IMR-90 (cell line): ENCODE results near the gene TCF7L1. TPM values are rescaled to one million over a fixed set of nuclear protein-coding genes. Genes with fewer than 3 reads are reported as not detected.
"Not testable (repeated sequence)": the region's sequence is repeated elsewhere in the genome, so short reads cannot be mapped to it uniquely, and the experiment has no call there.

ENCODE experiments used
- ATAC-seq: fragments of 200-7000 bp; cut with Tn5 transposase; 2 replicates; pipeline ENCODE4 v1.9.1; 2020; ENCODE audit warnings: low read depth, mild to moderate bottlenecking, moderate library complexity
- BruUV-seq: library from RNA; stranded (reverse); fragments of 400-500 nt; replicated peaks from 2 replicates; lab custom pipeline; 2021; lab: Mats Ljungman, UMichigan
- CTCF ChIA-PET: fragments of 300-600 bp; formaldehyde crosslinking; extraction: SDS; loops from one replicate; lab custom pipeline; 2021; ENCODE audit warnings: antibody characterized with exemption; lab: Yijun Ruan, JAX
- POLR2A ChIA-PET: fragments of 300-600 bp; sonication (Branson Sonifier 250); formaldehyde crosslinking; loops from one replicate; lab custom pipeline; 2022; ENCODE audit warnings: antibody characterized with exemption; ENCODE audit not compliant: unreplicated experiment; lab: Charles Lee
- DNase-seq: peaks from one replicate; pipeline ENCODE4 v3.0.0; 2013
- H2AFZ ChIP-seq: replicated peaks from 2 replicates; pipeline ENCODE3; 2013; ENCODE audit warnings: low read length, mild to moderate bottlenecking; ENCODE audit not compliant: poor library complexity
- H2AK5ac ChIP-seq: 2 replicates; pipeline ENCODE4 v1.6.1; 2013; ENCODE audit warnings: low read depth, low read length, inconsistent platforms
- H2AK9ac ChIP-seq: replicated peaks from 2 replicates; pipeline ENCODE3; 2013; ENCODE audit warnings: mild to moderate bottlenecking, low read depth, low read length, moderate library complexity; ENCODE audit not compliant: poor library complexity
- H2BK120ac ChIP-seq: 2 replicates; pipeline ENCODE4 v1.6.1; 2013; ENCODE audit warnings: low read depth, low read length, inconsistent platforms
- H2BK15ac ChIP-seq: 3 replicates; pipeline ENCODE4 v1.6.1; 2013; ENCODE audit warnings: low read depth, low read length, inconsistent platforms
- H2BK20ac ChIP-seq: 2 replicates; pipeline ENCODE4 v1.6.1; 2013; ENCODE audit warnings: low read depth, mild to moderate bottlenecking, inconsistent platforms, low read length, moderate library complexity
- H2BK5ac ChIP-seq: 2 replicates; pipeline ENCODE4 v1.6.1; 2013; ENCODE audit warnings: mild to moderate bottlenecking, low read depth, low read length, inconsistent platforms; ENCODE audit not compliant: poor library complexity, severe bottlenecking
- H3K14ac ChIP-seq: replicated peaks from 2 replicates; pipeline ENCODE4 v1.6.1; 2013; ENCODE audit warnings: low read depth, low read length, inconsistent platforms
- H3K18ac ChIP-seq: 2 replicates; pipeline ENCODE4 v1.6.1; 2013; ENCODE audit warnings: low read depth, low read length, control low read depth
- H3K23ac ChIP-seq: 2 replicates; pipeline ENCODE4 v1.6.1; 2013; ENCODE audit warnings: low read depth, low read length, inconsistent platforms
- H3K27ac ChIP-seq: 2 replicates; pipeline ENCODE4 v1.5.1; 2013; ENCODE audit warnings: mild to moderate bottlenecking, control low read depth, low read length; ENCODE audit not compliant: insufficient read depth
- H3K27me3 ChIP-seq: 2 replicates; pipeline ENCODE4 v1.6.1; 2013; ENCODE audit warnings: low read length; ENCODE audit not compliant: control insufficient read depth, insufficient read depth
- H3K36me3 ChIP-seq: 2 replicates; pipeline ENCODE4 v1.6.1; 2013; ENCODE audit warnings: low read length, mixed read lengths; ENCODE audit not compliant: control insufficient read depth, insufficient read depth
- H3K4ac ChIP-seq: 2 replicates; pipeline ENCODE4 v1.6.1; 2013; ENCODE audit warnings: low read depth, low read length, inconsistent platforms
- H3K4me1 ChIP-seq: 2 replicates; pipeline ENCODE4 v1.6.1; 2013; ENCODE audit warnings: low read length, mixed read lengths; ENCODE audit not compliant: control insufficient read depth, insufficient read depth
- H3K4me2 ChIP-seq: 2 replicates; pipeline ENCODE4 v1.6.1; 2013; ENCODE audit warnings: low read depth, mild to moderate bottlenecking, control low read depth, low read length, moderate library complexity
- H3K4me3 ChIP-seq: 2 replicates; pipeline ENCODE4 v1.5.1; 2013; ENCODE audit warnings: low read depth, mild to moderate bottlenecking, control low read depth, low read length, moderate library complexity; ENCODE audit not compliant: insufficient read depth
- H3K56ac ChIP-seq: 2 replicates; pipeline ENCODE4 v1.6.1; 2013; ENCODE audit warnings: low read length, inconsistent platforms; ENCODE audit not compliant: insufficient read depth; ENCODE audit errors: extremely low read depth
- H3K79me1 ChIP-seq, 2 experiments: 2 replicates each; pipeline ENCODE4 v1.6.1; 2013; ENCODE audit warnings: low read length in 2 of 2, inconsistent platforms in 1 of 2, low read depth in 1 of 2
- H3K9ac ChIP-seq: 2 replicates; pipeline ENCODE4 v1.6.1; 2013; ENCODE audit warnings: low read depth, low read length, control low read depth
- H3K9me1 ChIP-seq: 2 replicates; pipeline ENCODE4 v1.6.1; 2013; ENCODE audit warnings: low read length, inconsistent platforms; ENCODE audit not compliant: insufficient read depth
- H3K9me3 ChIP-seq: 2 replicates; pipeline ENCODE4 v1.6.1; 2013; ENCODE audit warnings: low read length; ENCODE audit not compliant: control insufficient read depth, insufficient read depth
- H4K20me1 ChIP-seq: 2 replicates; pipeline ENCODE4 v1.6.1; 2013; ENCODE audit warnings: low read length, inconsistent platforms; ENCODE audit not compliant: insufficient read depth
- H4K5ac ChIP-seq: 2 replicates; pipeline ENCODE4 v1.6.1; 2013; ENCODE audit warnings: mild to moderate bottlenecking, low read depth, low read length, control low read depth
- H4K8ac ChIP-seq, 2 experiments: 2 replicates each; pipeline ENCODE4 v1.6.1; 2013; ENCODE audit warnings: low read depth in 2 of 2, low read length in 2 of 2, control low read depth in 1 of 2, inconsistent platforms in 1 of 2
- H4K91ac ChIP-seq: 2 replicates; pipeline ENCODE4 v1.6.1; 2013; ENCODE audit warnings: low read depth, low read length, inconsistent platforms; ENCODE audit not compliant: insufficient read depth
- CEBPB ChIP-seq: IDR thresholded peaks from 2 replicates; pipeline ENCODE4 v1.6.1; 2012; ENCODE audit warnings: low read depth, low read length, improper control_type of control experiment
- FOS ChIP-seq: fragments of 150-350 bp; IDR thresholded peaks from 2 replicates; pipeline ENCODE4 v1.6.1; 2016; ENCODE audit warnings: low read depth, low read length
- RAD21 ChIP-seq: IDR thresholded peaks from 2 replicates; pipeline ENCODE4 v1.6.1; 2012; ENCODE audit warnings: low read length, improper control_type of control experiment
- WGBS, 2 experiments: methylation state at CpG; one replicate each; pipeline versions ENCODE4 v1.1.5 to v1.1.7; 2013; ENCODE audit warnings: missing lambda C conversion rate in 2 of 2; ENCODE audit not compliant: insufficient read length in 1 of 2; ENCODE audit errors: extremely low coverage in 2 of 2; 5-methylcytosine and 5-hydroxymethylcytosine counted together
- dilution Hi-C: fragments of 300-500 bp; cut with HindIII; formaldehyde crosslinking; loops from one replicate; pipeline ENCODE4 v1.14.3; 2018; ENCODE audit warnings: low sequenced_read_pairs; ENCODE audit not compliant: unreplicated experiment
- in situ Hi-C: fragments of 300-500 bp; cut with MboI; formaldehyde crosslinking; loops from 3 replicates; pipeline ENCODE4 v1.14.3; 2019; ENCODE audit warnings: low sequenced_read_pairs, inconsistent platforms, mixed read lengths
- intact Hi-C: fragments of 100-400 bp; cut with micrococcal nuclease; formaldehyde crosslinking; loops from 2 replicates; pipeline ENCODE4 v1.10.0; 2022
- polyA plus RNA-seq, 3 experiments: library from polyadenylated mRNA; depleted of rRNA; stranded (reverse); fragments of >200 nt; gene quantifications; 2 replicates each; pipeline ENCODE4 v1.2.3, GENCODE V29; 2012; ENCODE audit warnings: low replicate concordance in 1 of 3
- total RNA-seq: library from RNA; depleted of rRNA; stranded (reverse); fragments of >200 nt; gene quantifications from 2 replicates; pipeline ENCODE4 v1.2.3, GENCODE V29; 2012
- TF ChIP-seq, protein P1 (sequence below): fragments of 150-350 bp; IDR thresholded peaks from 2 replicates; pipeline ENCODE4 v1.6.1; 2016; ENCODE audit warnings: low read depth, mild to moderate bottlenecking, low read length, moderate library complexity, borderline replicate concordance

The TCF7L1 gene
- total and polyA plus RNA-seq, 2 of the 4 experiments (the other 2 are of a cell fraction): 0.72 to 11.1 TPM

DNA sequence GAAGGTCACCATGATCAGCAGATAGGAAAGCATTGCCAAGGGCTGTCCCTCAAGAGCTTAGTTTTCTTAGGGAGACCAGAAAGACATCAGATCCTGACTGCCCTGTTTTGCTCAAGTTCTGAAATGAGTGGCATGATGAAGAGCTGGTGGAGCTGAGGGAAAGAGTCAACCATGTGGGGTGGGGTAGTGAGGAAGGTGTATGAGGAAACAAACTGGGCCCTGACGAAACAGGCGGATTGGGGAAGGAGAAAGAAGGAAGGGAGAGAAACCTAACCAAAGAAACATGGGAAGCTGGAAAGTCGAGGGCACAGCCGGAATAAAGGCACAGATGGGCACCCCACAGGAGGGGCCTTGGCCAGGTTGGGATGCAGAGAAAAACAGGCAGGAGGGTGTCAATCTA, 186.6 kb downstream of the TCF7L1 start (continued):
- no peak for TF ChIP-seq RAD21
- TF ChIP-seq, protein P1, sequence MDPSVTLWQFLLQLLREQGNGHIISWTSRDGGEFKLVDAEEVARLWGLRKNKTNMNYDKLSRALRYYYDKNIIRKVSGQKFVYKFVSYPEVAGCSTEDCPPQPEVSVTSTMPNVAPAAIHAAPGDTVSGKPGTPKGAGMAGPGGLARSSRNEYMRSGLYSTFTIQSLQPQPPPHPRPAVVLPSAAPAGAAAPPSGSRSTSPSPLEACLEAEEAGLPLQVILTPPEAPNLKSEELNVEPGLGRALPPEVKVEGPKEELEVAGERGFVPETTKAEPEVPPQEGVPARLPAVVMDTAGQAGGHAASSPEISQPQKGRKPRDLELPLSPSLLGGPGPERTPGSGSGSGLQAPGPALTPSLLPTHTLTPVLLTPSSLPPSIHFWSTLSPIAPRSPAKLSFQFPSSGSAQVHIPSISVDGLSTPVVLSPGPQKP: no peak

DNA sequence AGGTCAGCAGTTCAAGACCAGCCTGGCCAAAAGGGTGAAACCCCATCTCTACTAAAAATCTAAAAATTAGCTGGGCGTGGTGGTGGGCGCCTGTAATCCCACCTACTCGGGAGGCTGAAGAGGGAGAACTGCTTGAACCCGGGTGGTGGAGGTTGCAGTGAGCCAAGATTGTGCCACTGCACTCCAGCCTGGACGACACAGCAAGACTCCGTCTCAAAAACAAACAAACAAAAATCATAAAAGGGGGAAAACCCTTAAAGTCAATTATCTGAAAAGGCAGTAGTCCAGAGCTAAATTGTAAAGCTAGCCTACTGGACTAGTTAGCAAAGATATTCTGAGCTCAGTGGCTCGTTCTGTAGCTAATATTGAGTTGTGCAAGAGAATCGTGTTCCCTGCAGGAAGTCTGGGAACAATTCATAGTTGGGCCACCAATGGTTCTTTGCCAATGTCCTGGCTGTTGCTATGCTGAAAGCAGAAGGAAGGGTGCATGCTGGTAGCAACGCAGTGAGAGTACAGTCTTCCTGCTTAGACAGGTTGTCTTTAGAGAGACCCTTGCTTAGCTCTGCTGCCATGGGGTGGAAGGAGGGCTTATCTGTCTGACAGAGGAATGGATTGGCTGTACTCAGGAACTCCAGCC, 190.3 kb downstream of the TCF7L1 start:
- Histone ChIP-seq H3K4ac (no peak overlapping the region), H2BK120ac (no peak overlapping the region), H3K56ac (no peak overlapping the region), H3K27me3 (no peaks in the 10 kb centered on the region), H4K8ac (no peak overlapping the region), H3K14ac (no peak overlapping the region), H2BK15ac (no peak overlapping the region), H3K23ac (no peak overlapping the region), H2AK9ac (no peak overlapping the region), H3K9me3 (no peaks in the 10 kb centered on the region), H3K27ac (no peak overlapping the region), H3K9me1 (peaks cover 13% of the 10 kb centered on the region), H3K79me1 (peaks cover 24 to 93% of the 10 kb centered on the region in 2 experiments), H4K5ac (no peak overlapping the region), H3K36me3 (peaks cover 57% of the 10 kb centered on the region), H3K4me2 (no peak overlapping the region), H3K4me3 (no peak overlapping the region), H2BK5ac (no peak overlapping the region), H4K20me1 (peaks cover 63% of the 10 kb centered on the region), H4K91ac (no peak overlapping the region), H2BK20ac (no peak overlapping the region), H3K4me1 (peaks cover 9% of the 10 kb centered on the region), H2AFZ (no peak overlapping the region), H3K9ac (no peak overlapping the region), H3K18ac (no peak overlapping the region), H2AK5ac (no peak overlapping the region)
- dilution Hi-C loops (no loop called here), intact Hi-C loops (no loop called here), in situ Hi-C loops (no loop called here)
- ATAC-seq: no peak
- TF ChIP-seq CEBPB: no peak
- TF ChIP-seq FOS: no peak
- POLR2A ChIA-PET: no interaction called here
- no peak for DNase-seq
- no TSS peak for BruUV-seq
- 100% methylated on average over 3 of the region's 9 CpGs; no CpG with 5 or more reads in 1 of the 2 experiments for WGBS, 2 experiments
- CTCF ChIA-PET: no interaction called here

DNA sequence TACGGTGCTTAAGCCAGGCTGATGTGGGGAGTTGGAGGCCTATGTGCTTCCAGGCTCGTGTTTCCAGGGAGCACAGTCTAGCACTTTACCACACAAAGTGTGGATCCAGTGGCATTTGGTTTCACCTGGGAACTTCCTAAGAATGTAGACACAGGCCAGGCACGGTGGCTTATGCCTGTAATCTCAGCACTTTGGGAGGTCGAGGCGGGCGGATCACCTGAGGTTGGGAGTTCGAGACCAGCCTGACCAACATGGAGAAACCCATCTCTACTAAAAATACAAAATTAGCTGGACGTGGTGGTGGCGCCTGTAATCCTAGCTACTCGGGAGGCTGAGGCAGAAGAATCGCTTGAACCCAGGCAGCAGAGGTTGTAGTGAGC, 190.8 kb downstream of the TCF7L1 start:
- H2BK15ac ChIP-seq, BruUV-seq, H4K8ac ChIP-seq, POLR2A ChIA-PET, H2BK5ac ChIP-seq, H4K91ac ChIP-seq, CTCF ChIA-PET, H3K14ac ChIP-seq, H3K18ac ChIP-seq, H2AK9ac ChIP-seq, H3K4me2 ChIP-seq, H3K56ac ChIP-seq, H3K9ac ChIP-seq, H3K4ac ChIP-seq, dilution Hi-C loops, H3K27me3 ChIP-seq, H2AK5ac ChIP-seq, intact Hi-C loops, DNase-seq, H2BK120ac ChIP-seq, H3K9me3 ChIP-seq, in situ Hi-C loops, H3K4me1 ChIP-seq, H2AFZ ChIP-seq, H3K23ac ChIP-seq, H4K5ac ChIP-seq, H3K4me3 ChIP-seq, ATAC-seq, H3K27ac ChIP-seq, H2BK20ac ChIP-seq: not testable (repeated sequence)
- Histone ChIP-seq H3K9me1 (peaks cover 13% of the 10 kb centered on the region), H3K79me1 (peaks cover 24 to 88% of the 10 kb centered on the region in 2 experiments), H3K36me3 (peaks cover 54% of the 10 kb centered on the region), H4K20me1 (peaks cover 58% of the 10 kb centered on the region)
- 100% methylated on average over 2 of the region's 11 CpGs; no CpG with 5 or more reads in 1 of the 2 experiments for WGBS, 2 experiments
